Pancreas (tissue), 10 donors: ENCODE data around the gene SAYSD1. TPM values are rescaled to one million over a fixed set of nuclear protein-coding genes. Genes with fewer than 3 reads are reported as not detected.

Experiments
- ATAC-seq, 4 donors: fragments of 200-7000 bp; cut with Tn5 transposase; one replicate each; pipeline versions ENCODE4 v1.8.0 to v1.9.1; 2020; ENCODE audit warnings: mild to moderate bottlenecking in 4 of 4, moderate library complexity in 4 of 4
- DNase-seq, 6 donors: peaks; one replicate each; pipeline ENCODE4 v3.0.0-alpha.2; 2020
- FAIRE-seq: peaks from 2 replicates; lab custom pipeline; 2012; peaks lifted over from hg19 to GRCh38; lab: Jason Lieb, UNC
- H3K27ac ChIP-seq, 4 donors: fragments of 200-600 bp; sonication (generic); 1 replicate in 3 of 4; 2 replicates in 1 of 4; pipeline versions ENCODE4 v1.5.0 to v1.8.0; 2020
- H3K27me3 ChIP-seq, 4 donors: fragments of 200-600 bp; one replicate each; pipeline ENCODE4 v1.8.0; 2021
- H3K36me3 ChIP-seq, 3 donors: fragments of 200-600 bp; sonication (generic) in 1 of 3; one replicate each; pipeline versions ENCODE4 v1.5.0 to v1.8.0; 2020 to 2021
- H3K4me1 ChIP-seq, 3 donors: fragments of 200-600 bp; one replicate each; pipeline ENCODE4 v1.8.0; 2021
- H3K4me3 ChIP-seq, 4 donors: fragments of 200-600 bp; sonication (generic) in 2 of 4; one replicate each; pipeline versions ENCODE4 v1.5.0 to v1.8.0; 2020 to 2021
- H3K9me3 ChIP-seq, 4 donors: fragments of 200-600 bp; one replicate each; pipeline ENCODE4 v1.8.0; 2021
- WGBS, 2 donors: extraction: QIAGEN DNeasy Blood & Tissue Kit; methylation state at CpG; one replicate each; pipeline ENCODE4 v1.1.7; 2013; 5-methylcytosine and 5-hydroxymethylcytosine counted together
- intact Hi-C, 3 donors: fragments of 100-400 bp; cut with DNase I; formaldehyde crosslinking; loops; one replicate each; pipeline versions ENCODE4 v1.11.1 to v1.14.2; 2022
- polyA plus RNA-seq, 2 donors: library from polyadenylated mRNA; stranded (reverse); fragments of 200-250 nt; gene quantifications; one replicate each; pipeline ENCODE4 v1.2.3, GENCODE V29; 2013
- total RNA-seq, 6 donors: library from RNA; stranded (reverse); fragmentation: NEBNext Ultra II Directional in 4 of 6; extraction: Animal tissue kit (Norgen Biotek cat#: 25700) in 4 of 6; gene quantifications; one replicate each; pipeline versions ENCODE4 v1.2.1 to v1.2.4, GENCODE V29; 2021 to 2023
- TF ChIP-seq, protein P1 (sequence below), 4 donors: fragments of 200-600 bp; sonication (generic) in 3 of 4; IDR thresholded peaks; one replicate each; pipeline versions ENCODE4 v1.5.0 to v1.8.0; 2021; ENCODE audit warnings: antibody characterized with exemption in 4 of 4
- donor health status: healthy with polysubstance abuse.
- donor health status: DM: no; HTN: no; CAD: no; lungs with moderate emphysema.
- donor health status: DM: no; HTN: no; CAD: no.
- donor health status: control.
- donor health status: control.
- donor health status: Bipolar disorder and iron deficiency.
- donor health status: DM: yes; HTN: yes; CAD: no.
- donor health status: DM: no; HTN: no; CAD: no.
- donor health status: DM: no; HTN: no; CAD: no.
- donor health status: DM: yes; HTN: yes; CAD: no.

The SAYSD1 gene
- total and polyA plus RNA-seq, 8 donors = 5.8 to 12.4 (median 8.7) TPM

DNA sequence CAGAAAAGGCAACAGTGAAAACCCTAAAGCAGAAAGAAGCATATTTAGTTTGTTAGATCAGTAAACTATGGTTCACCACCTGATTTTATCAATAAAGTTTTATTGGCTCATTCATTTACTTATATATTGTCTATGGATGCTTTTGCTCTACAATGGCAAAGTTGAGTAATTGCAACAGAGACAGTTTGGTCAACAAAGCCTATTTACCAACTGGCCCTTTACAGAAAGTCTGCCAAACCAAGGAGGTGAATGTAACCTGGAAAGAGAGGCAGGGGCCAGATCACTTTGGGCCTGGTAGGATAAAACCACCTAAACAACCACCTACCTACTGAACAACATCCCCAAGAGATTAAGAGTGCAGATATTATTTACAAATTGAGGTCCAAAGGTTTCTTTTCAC is 19.4 kb downstream of the SAYSD1 start:
- intact Hi-C loops = no loop called here
- Histone ChIP-seq H3K4me1 (peaks cover 0 to 24% (median 12%) of the 10 kb centered on the region in 3 donors), H3K9me3 (no peaks in the 10 kb centered on the region), H3K4me3 (no peak overlapping the region), H3K36me3 (no peaks in the 10 kb centered on the region), H3K27me3 (no peaks in the 10 kb centered on the region), H3K27ac (no peak overlapping the region)
- TF ChIP-seq, protein P1, sequence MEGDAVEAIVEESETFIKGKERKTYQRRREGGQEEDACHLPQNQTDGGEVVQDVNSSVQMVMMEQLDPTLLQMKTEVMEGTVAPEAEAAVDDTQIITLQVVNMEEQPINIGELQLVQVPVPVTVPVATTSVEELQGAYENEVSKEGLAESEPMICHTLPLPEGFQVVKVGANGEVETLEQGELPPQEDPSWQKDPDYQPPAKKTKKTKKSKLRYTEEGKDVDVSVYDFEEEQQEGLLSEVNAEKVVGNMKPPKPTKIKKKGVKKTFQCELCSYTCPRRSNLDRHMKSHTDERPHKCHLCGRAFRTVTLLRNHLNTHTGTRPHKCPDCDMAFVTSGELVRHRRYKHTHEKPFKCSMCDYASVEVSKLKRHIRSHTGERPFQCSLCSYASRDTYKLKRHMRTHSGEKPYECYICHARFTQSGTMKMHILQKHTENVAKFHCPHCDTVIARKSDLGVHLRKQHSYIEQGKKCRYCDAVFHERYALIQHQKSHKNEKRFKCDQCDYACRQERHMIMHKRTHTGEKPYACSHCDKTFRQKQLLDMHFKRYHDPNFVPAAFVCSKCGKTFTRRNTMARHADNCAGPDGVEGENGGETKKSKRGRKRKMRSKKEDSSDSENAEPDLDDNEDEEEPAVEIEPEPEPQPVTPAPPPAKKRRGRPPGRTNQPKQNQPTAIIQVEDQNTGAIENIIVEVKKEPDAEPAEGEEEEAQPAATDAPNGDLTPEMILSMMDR (IDR thresholded peaks at IDR 0.05) = no peak
- FAIRE-seq (no peak), DNase-seq (no peak), ATAC-seq (peak in 1 of 4 donors; percentile 39)

DNA sequence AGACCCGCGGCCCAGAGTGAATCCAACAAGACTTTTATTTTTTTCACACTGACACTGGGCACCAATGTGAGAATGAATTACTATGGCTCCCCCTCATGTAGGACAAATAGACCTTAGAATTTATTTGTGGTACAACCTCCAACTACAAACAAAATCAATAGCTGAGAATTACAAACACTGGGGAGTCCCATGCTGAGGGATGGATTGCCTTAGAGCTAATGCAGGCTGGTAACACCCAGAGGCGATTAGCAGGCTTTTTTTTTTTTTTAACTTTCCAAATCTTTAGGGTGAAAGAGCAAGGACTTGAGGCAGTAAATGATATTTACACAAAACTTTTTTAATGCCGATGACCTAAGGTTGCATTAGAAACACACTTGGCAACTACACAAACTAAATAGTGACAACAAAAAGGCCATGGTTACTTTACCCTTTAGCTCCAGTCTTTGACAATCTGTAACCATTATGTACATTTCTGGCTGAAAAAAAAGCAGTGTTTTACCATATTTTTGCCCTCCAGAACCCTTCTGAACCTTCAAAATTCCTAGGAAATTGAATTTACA is 21.8 kb downstream of the SAYSD1 start:
- whole genome bisulfite sequencing, 2 donors = 58 to 61% methylated on average over 4 of the region's 4 CpGs
- DNase-seq (no peak), FAIRE-seq (no peak), ATAC-seq (peak in 2 of 4 donors; percentile 29 to 32)
- no peaks in the 10 kb centered on the region for H3K9me3 ChIP-seq
- intact Hi-C loops = no loop called here
- TF ChIP-seq, protein P1 (IDR thresholded peaks at IDR 0.05) = no peak
- no peaks in the 10 kb centered on the region for H3K27me3 ChIP-seq
- H3K27ac ChIP-seq = no peak overlapping the region
- no peaks in the 10 kb centered on the region for H3K36me3 ChIP-seq
- H3K4me3 ChIP-seq = no peak overlapping the region
- H3K4me1 ChIP-seq = peaks cover 0 to 9% (median 0%) of the 10 kb centered on the region in 3 donors

DNA sequence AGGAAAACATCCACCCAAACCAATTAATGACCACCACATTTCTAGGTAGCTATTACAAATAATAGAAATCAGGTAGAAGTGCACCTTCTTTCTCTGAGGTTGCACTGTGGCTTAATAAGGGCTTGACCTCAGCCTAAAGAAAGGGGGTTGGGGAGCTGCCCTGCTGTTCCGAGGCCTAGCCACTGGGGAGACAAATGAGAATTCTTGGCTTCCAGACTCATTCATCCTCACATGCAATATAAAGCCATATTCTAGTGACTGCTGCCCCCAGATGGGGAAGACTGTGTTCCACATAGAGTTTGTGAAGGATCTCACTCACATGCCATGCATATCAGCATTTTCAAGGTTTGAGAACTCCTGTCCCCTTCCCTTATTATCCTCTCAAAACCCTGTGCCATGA is 22.9 kb downstream of the SAYSD1 start:
- Histone ChIP-seq H3K4me3 (no peak overlapping the region), H3K27me3 (no peaks in the 10 kb centered on the region), H3K27ac (no peak overlapping the region), H3K9me3 (no peaks in the 10 kb centered on the region), H3K4me1 (peaks cover 0 to 5% (median 0%) of the 10 kb centered on the region in 3 donors), H3K36me3 (no peaks in the 10 kb centered on the region)
- intact Hi-C loops = no loop called here
- FAIRE-seq = no peak
- WGBS, 2 donors = 40 to 62% methylated on average over 1 of the region's 1 CpG
- ATAC-seq = peak; percentile 36 to 73 (median 60)
- no peak for DNase-seq
- TF ChIP-seq, protein P1 (IDR thresholded peaks at IDR 0.05) = no peak

DNA sequence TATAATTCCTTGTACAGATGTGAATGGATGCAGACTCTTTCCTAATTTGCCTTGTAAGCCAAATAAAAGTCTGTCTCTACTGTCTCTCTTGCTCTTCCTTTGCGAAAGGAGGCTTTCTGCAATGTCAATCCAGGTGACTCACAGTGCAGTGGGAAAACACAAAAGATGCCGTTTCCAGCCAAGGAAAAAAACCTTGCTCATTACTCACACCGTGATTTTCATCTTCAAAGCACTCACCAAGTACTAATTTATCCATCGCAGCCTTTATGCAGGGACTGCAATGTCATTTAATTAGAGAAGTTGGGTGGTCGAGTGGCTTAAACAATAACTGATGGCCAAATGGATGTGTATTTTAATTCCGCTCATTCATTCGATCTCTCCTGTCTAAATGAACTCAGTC is 23.8 kb downstream of the SAYSD1 start:
- intact Hi-C loops = no loop called here
- TF ChIP-seq, protein P1 (IDR thresholded peaks at IDR 0.05) = no peak
- FAIRE-seq (no peak), ATAC-seq (no peak), DNase-seq (no peak)
- 82 to 85% methylated on average over 7 of the region's 7 CpGs for WGBS, 2 donors
- H3K9me3 ChIP-seq = no peaks in the 10 kb centered on the region
- no peak overlapping the region for H3K27ac ChIP-seq
- H3K4me1 ChIP-seq = peaks cover 0 to 4% (median 0%) of the 10 kb centered on the region in 3 donors
- no peaks in the 10 kb centered on the region for H3K27me3 ChIP-seq
- no peaks in the 10 kb centered on the region for H3K36me3 ChIP-seq
- H3K4me3 ChIP-seq = no peak overlapping the region

DNA sequence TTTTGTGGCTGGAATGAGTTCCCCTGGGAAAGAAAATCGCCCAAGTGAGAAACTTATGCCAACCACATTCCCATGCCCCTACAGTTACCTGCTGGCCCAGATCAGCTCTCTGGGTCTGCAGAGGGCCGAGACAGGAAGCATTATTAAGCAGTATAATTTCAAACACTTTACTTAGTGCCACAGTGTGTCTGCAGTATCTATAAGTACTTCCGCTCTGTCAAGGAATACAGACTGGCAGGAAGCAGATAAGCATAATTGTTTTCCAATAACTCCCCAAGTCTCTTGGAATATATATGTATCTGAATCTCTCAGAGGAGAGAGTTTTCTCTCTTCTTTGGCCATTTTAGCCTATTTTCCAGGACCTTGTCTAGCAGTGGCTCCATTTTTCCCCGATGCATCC is 24.9 kb downstream of the SAYSD1 start:
- Histone ChIP-seq H3K4me3 (no peak overlapping the region), H3K36me3 (no peaks in the 10 kb centered on the region), H3K9me3 (no peaks in the 10 kb centered on the region), H3K27ac (no peak overlapping the region), H3K27me3 (no peaks in the 10 kb centered on the region), H3K4me1 (peaks cover 0 to 4% (median 0%) of the 10 kb centered on the region in 3 donors)
- no peak for FAIRE-seq
- TF ChIP-seq, protein P1 (IDR thresholded peaks at IDR 0.05) = no peak
- ATAC-seq = no peak
- no peak for DNase-seq
- 82 to 89% methylated on average over 4 of the region's 4 CpGs for WGBS, 2 donors
- intact Hi-C loops = no loop called here
